ENCODE results near the gene ZBTB38. TPM values are rescaled to one million over a fixed set of nuclear protein-coding genes. Genes with fewer than 3 reads are reported as not detected.

Gene ZBTB38
- total and polyA plus RNA-seq, 3 donors from 2014 or later = 66.7 to 167 (median 131) TPM

GRCh38 chr3:141414800-141415462 is 46.6 kb downstream of the ZBTB38 start:
- peaks cover 32% of the 10 kb centered on the region for H3K4me1 ChIP-seq
- no peak overlapping the region for H3K4me3 ChIP-seq
- no peaks in the 10 kb centered on the region for H3K9me3 ChIP-seq
- intact Hi-C loops (cut with DNase I; ENCODE audit: low total_unique reads) = no loop called here
- H3K27me3 ChIP-seq = no peaks in the 10 kb centered on the region
- H3K27ac ChIP-seq = peak overlapping the region; percentile 1 to 96
- 89 to 91% methylated on average over 5 of the region's 5 CpGs for WGBS, 2 donors
- no peaks in the 10 kb centered on the region for H3K36me3 ChIP-seq (ENCODE audit: low read depth, missing control alignments)
- TF ChIP-seq POLR2A (IDR thresholded peaks at IDR 0.05) = no peak
- TF ChIP-seq, protein P1, sequence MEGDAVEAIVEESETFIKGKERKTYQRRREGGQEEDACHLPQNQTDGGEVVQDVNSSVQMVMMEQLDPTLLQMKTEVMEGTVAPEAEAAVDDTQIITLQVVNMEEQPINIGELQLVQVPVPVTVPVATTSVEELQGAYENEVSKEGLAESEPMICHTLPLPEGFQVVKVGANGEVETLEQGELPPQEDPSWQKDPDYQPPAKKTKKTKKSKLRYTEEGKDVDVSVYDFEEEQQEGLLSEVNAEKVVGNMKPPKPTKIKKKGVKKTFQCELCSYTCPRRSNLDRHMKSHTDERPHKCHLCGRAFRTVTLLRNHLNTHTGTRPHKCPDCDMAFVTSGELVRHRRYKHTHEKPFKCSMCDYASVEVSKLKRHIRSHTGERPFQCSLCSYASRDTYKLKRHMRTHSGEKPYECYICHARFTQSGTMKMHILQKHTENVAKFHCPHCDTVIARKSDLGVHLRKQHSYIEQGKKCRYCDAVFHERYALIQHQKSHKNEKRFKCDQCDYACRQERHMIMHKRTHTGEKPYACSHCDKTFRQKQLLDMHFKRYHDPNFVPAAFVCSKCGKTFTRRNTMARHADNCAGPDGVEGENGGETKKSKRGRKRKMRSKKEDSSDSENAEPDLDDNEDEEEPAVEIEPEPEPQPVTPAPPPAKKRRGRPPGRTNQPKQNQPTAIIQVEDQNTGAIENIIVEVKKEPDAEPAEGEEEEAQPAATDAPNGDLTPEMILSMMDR (IDR thresholded peaks at IDR 0.05) = no peak
- no peak for DNase-seq

DNA sequence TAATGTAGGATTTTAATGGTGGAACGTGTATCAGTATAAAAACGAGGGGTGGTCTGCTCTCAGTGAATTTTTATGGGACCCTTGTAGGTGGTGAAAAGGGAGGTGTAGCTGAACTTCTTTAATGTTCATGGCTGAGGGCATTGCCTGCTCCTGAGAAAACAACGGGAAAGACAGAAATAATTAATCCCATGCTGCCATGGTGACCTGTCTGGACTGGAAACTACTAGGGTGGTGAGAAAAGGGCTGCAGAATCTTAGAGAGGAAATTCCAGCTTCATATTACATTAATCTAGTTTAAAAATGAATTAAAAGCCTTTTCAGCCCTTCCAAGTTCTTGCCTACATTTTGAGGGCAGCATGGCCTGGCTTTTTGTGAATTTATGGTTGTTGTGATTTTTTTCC is 47.6 kb downstream of the ZBTB38 start:
- H3K27ac ChIP-seq = peak overlapping the region in 1 of 2 donors; percentile 41

More for the DNA sequence above, 47.6 kb downstream of the ZBTB38 start:
- Histone ChIP-seq H3K9me3 (no peaks in the 10 kb centered on the region), H3K27me3 (no peaks in the 10 kb centered on the region), H3K4me3 (no peak overlapping the region), H3K4me1 (peaks cover 22% of the 10 kb centered on the region), H3K36me3 (ENCODE audit: low read depth, missing control alignments) (no peaks in the 10 kb centered on the region)
- 69 to 75% methylated on average over 3 of the region's 3 CpGs for WGBS, 2 donors
- TF ChIP-seq, protein P1 (IDR thresholded peaks at IDR 0.05) = no peak
- no peak for TF ChIP-seq POLR2A (IDR thresholded peaks at IDR 0.05)
- intact Hi-C loops (cut with DNase I; ENCODE audit: low total_unique reads) = no loop called here
- no peak for DNase-seq

Other genes with a start within 250 kb of the ZBTB38 start
- 10 to 100 TPM; 16.0 to 31.6 TPM for gene PXYLP1, start 136.7 kb upstream of the ZBTB38 start, total RNA-seq
- 55.8 TPM for gene PXYLP1, start 136.7 kb upstream of the ZBTB38 start, polyA plus RNA-seq (ENCODE audit: insufficient read depth, low read depth, low replicate concordance)
- 10 to 100 TPM; 16.2 to 18.3 TPM for gene RASA2, start 118.5 kb downstream of the ZBTB38 start, total RNA-seq
- gene RASA2, start 118.5 kb downstream of the ZBTB38 start, polyA plus RNA-seq (ENCODE audit: insufficient read depth, low read depth, low replicate concordance) = 18.2 TPM